Measurements from ENCODE around the gene TMEM234.

- no peak for TF ChIP-seq CTCF (IDR thresholded peaks at IDR 0.05)
- TF ChIP-seq POLR2A (IDR thresholded peaks at IDR 0.05), result no peak
- TF ChIP-seq POLR2AphosphoS5 (IDR thresholded peaks at IDR 0.05), result peak in 3 of 4 donors; percentile 24 to 72 (median 35)
These were observed 24.7 kb upstream of the TMEM234 start, which contains the start of gene FAM167B for GRCh38 chr1:32246888-32247273.
